Right lobe of liver (tissue), 6 donors: ENCODE data around the gene SYP. TPM values are rescaled to one million over a fixed set of nuclear protein-coding genes. Genes with fewer than 3 reads are reported as not detected.

ENCODE experiments used
- ATAC-seq, 4 donors: fragments of 200-7000 bp; cut with Tn5 transposase; one replicate each; pipeline ENCODE4 v1.9.1; 2020; ENCODE audit warnings: mild to moderate bottlenecking in 4 of 4, moderate library complexity in 4 of 4
- DNase-seq, 3 donors: peaks; one replicate each; pipeline ENCODE4 v3.0.0-alpha.2; 2020
- H3K27ac ChIP-seq, 3 donors: fragments of 200-600 bp; one replicate each; pipeline ENCODE4 v1.8.0; 2022
- H3K27me3 ChIP-seq, 2 donors: fragments of 200-600 bp; one replicate each; pipeline ENCODE4 v1.8.0; 2022
- H3K36me3 ChIP-seq, 4 donors: fragments of 200-600 bp; sonication (generic) in 1 of 4; one replicate each; pipeline versions ENCODE4 v1.5.1 to v1.8.0; 2017 to 2022; ENCODE audit warnings: control low read depth in 1 of 4
- H3K4me1 ChIP-seq, 4 donors: fragments of 200-600 bp; sonication (generic) in 1 of 4; one replicate each; pipeline versions ENCODE4 v1.5.1 to v1.8.0; 2017 to 2022; ENCODE audit warnings: control low read depth in 1 of 4
- H3K4me3 ChIP-seq, 3 donors: fragments of 200-600 bp; one replicate each; pipeline ENCODE4 v1.8.0; 2022
- H3K9me3 ChIP-seq, 4 donors: fragments of 200-600 bp; sonication (generic) in 1 of 4; one replicate each; pipeline versions ENCODE4 v1.5.1 to v1.8.0; 2017 to 2022; ENCODE audit warnings: control low read depth in 1 of 4
- POLR2A ChIP-seq: fragments of 450-650 bp; IDR thresholded peaks from one replicate; pipeline ENCODE4 v1.6.1; 2017; ENCODE audit warnings: antibody characterized with exemption, mild to moderate bottlenecking
- WGBS: methylation state at CpG from one replicate; pipeline ENCODE4 v1.1.6; 2018; ENCODE audit warnings: low coverage, low lambda C conversion rate; ENCODE audit not compliant: insufficient coverage; ENCODE audit errors: missing lambda C conversion rate; 5-methylcytosine and 5-hydroxymethylcytosine counted together
- intact Hi-C, 2 donors: fragments of 100-400 bp; cut with DNase I; formaldehyde crosslinking; loops; one replicate each; pipeline versions ENCODE4 v1.11.2 to v1.14.1; 2022
- total RNA-seq, 6 experiments: library from RNA; depleted of rRNA in 2 of 6; stranded (reverse); fragments of >200 nt in 2 of 6; fragmentation: NEBNext Ultra II Directional in 3 of 6; extraction: Animal tissue kit (Norgen Biotek cat#: 25700) in 3 of 6; gene quantifications; one replicate each; pipeline versions ENCODE4 v1.1.0 to v1.2.4, GENCODE V29; 2016 to 2023
- TF ChIP-seq, protein P1 (sequence below), 4 donors: fragments of 200-600 bp in 3 of 4; fragments of 450-650 bp in 1 of 4; IDR thresholded peaks; one replicate each; pipeline versions ENCODE4 v1.5.1 to v1.8.0; 2016 to 2022; ENCODE audit warnings: antibody characterized with exemption in 4 of 4, mild to moderate bottlenecking in 2 of 4
- donor health status: DM: no; HTN: yes; CAD: no.
- donor health status: DM: no; HTN: no; CAD: no.
- donor health status: DM: no; HTN: no; CAD: no.
- donor health status: DM: no; HTN: yes; CAD: no.
- donor health status: DM: no; HTN: yes; CAD: no.

Gene SYP
- total RNA-seq, 6 experiments from 2014 or later: 0.12 to 0.39 (median 0.27) TPM; not detected in 1

DNA sequence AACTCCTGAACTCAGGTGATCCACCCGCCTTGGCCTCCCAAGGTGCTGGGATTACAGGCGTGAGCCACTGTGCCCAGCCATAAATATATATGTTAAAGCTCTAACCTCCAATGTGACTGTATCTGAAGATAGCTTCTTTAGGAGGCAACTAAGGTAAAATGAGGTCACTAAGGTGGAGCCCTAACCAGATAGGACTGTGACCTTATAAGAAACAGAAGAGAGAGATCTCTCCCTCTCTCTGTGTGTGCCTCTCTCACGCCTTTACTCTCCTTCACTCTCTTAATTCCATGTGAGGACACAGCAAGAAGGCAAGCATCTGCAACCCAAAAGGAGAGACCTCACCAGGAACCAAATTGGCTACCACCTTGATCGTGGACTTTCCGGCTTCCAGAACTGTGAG, 38.4 kb downstream of the SYP start:
- no peak overlapping the region for H3K4me3 ChIP-seq
- 52% methylated on average over 5 of the region's 5 CpGs for WGBS
- H3K4me1 ChIP-seq: peaks cover 0 to 11% (median 4%) of the 10 kb centered on the region in 4 donors
- no peak overlapping the region for H3K27ac ChIP-seq
- H3K36me3 ChIP-seq: no peaks in the 10 kb centered on the region
- TF ChIP-seq POLR2A: no peak
- TF ChIP-seq, protein P1, sequence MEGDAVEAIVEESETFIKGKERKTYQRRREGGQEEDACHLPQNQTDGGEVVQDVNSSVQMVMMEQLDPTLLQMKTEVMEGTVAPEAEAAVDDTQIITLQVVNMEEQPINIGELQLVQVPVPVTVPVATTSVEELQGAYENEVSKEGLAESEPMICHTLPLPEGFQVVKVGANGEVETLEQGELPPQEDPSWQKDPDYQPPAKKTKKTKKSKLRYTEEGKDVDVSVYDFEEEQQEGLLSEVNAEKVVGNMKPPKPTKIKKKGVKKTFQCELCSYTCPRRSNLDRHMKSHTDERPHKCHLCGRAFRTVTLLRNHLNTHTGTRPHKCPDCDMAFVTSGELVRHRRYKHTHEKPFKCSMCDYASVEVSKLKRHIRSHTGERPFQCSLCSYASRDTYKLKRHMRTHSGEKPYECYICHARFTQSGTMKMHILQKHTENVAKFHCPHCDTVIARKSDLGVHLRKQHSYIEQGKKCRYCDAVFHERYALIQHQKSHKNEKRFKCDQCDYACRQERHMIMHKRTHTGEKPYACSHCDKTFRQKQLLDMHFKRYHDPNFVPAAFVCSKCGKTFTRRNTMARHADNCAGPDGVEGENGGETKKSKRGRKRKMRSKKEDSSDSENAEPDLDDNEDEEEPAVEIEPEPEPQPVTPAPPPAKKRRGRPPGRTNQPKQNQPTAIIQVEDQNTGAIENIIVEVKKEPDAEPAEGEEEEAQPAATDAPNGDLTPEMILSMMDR (IDR thresholded peaks at IDR 0.05): no peak
- no peak for DNase-seq
- no peaks in the 10 kb centered on the region for H3K9me3 ChIP-seq
- intact Hi-C loops: no loop called here
- no peak for ATAC-seq
- no peaks in the 10 kb centered on the region for H3K27me3 ChIP-seq

DNA sequence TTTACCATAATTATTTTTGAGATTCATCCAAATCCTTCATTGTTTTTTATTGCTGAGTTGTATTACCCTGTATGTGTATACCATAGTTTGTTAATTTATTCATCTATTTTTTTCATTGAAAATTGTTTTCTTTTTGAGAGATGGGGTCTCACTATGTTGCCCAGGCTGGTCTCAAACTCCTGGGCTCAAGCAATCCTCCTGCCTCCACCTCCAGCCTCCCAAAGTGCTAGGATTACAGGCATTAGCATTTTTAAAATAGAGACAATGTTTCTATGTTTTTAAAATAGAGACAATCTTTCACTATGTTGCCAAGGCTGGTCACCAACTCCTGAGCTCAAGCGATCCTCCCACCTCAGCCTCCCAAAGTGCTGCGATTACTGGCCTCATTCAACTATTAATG, 39.1 kb downstream of the SYP start:
- H3K9me3 ChIP-seq: no peaks in the 10 kb centered on the region
- TF ChIP-seq POLR2A: no peak
- TF ChIP-seq, protein P1 (IDR thresholded peaks at IDR 0.05): no peak
- no peak for ATAC-seq
- H3K4me1 ChIP-seq: peaks cover 0 to 11% (median 4%) of the 10 kb centered on the region in 4 donors
- H3K36me3 ChIP-seq: no peaks in the 10 kb centered on the region
- H3K4me3 ChIP-seq: no peak overlapping the region
- H3K27me3 ChIP-seq: no peaks in the 10 kb centered on the region
- no peak overlapping the region for H3K27ac ChIP-seq
- intact Hi-C loops: no loop called here
- WGBS: 66% methylated on average over 2 of the region's 2 CpGs
- no peak for DNase-seq

DNA sequence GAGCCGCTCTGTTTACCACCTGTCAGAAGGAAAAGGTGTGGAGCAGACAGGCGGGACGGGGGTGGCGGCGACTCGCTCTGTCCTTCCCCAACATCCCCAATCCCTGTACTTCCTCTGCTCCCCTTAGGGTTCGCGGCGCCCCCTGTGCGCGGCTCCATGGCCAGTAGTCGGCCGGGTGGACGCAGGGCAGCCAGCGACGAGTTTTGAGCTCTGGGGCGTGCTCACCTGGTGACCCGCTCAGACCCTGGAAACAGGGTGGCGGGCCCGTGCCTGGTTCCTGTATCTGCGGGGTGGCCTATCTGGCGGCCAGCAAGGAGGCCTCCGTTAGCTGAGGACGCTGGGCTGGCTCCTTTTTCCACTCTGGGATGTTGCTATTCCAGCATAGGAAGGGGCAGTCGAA, 42.8 kb downstream of the SYP start:
- intact Hi-C loops: no loop called here
- Histone ChIP-seq H3K27ac (no peak overlapping the region), H3K9me3 (no peaks in the 10 kb centered on the region), H3K4me3 (no peak overlapping the region), H3K4me1 (peaks cover 0 to 11% (median 4%) of the 10 kb centered on the region in 4 donors), H3K36me3 (no peaks in the 10 kb centered on the region), H3K27me3 (no peaks in the 10 kb centered on the region)
- DNase-seq: peak in 1 of 3 donors; percentile 55
- ATAC-seq: no peak
- TF ChIP-seq, protein P1 (IDR thresholded peaks at IDR 0.05): no peak
- no peak for TF ChIP-seq POLR2A
- WGBS: no CpG with 5 or more reads among the region's 25 CpGs

DNA sequence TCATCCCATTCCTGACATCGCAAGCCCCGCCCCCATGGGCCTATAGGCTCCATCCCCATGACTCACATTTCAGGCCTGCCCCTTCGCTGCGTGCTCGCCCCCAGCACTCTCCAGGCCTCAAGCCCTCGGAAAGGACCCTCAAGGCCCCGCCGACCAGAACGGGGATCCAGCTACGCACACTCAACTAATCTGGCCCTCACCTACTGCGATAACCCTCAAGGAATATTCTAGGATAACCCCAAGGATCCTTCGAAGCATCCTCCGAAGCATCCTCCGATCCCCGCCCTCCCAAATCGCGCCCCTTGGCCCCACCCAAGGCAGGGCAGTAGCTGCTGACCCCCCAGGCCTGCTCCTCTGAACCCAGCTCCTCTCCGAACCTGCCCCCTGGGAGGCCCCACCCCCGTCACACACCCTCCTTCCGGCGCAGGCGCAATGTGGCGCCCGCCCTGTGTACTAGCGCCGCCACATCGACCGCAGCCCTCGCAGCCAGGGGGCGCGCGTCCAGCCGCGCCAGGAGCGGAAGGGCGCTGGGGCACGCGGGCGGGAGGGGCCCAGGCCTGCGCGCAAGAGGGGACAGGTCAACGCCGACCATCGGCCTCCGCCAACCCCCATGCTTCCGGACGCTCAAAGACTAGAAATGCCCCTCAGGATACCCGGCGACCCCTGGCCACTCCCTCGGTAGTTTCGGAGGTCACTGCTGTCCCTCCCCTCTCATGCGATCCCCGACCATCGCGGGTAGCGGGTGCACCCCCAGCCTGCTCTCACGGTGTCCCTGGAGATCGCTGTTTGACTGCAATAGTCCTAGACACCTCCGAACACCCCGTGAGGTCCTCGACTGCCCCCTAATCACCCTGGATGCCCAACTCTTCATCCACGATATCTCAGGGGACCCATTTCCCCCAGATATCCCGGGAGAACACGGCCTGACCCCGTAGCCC, 43.8 kb downstream of the SYP start:
- DNase-seq (peak; percentile 91 to 92 (median 91)), ATAC-seq (peak; percentile 94 to 97 (median 96))
- H3K27ac ChIP-seq: peak overlapping the region; percentile 68 to 86 (median 72)
- H3K4me1 ChIP-seq: peaks cover 0 to 11% (median 4%) of the 10 kb centered on the region in 4 donors
- no peaks in the 10 kb centered on the region for H3K27me3 ChIP-seq
- H3K9me3 ChIP-seq: no peaks in the 10 kb centered on the region
- 44% methylated on average over 24 of the region's 65 CpGs for WGBS
- H3K36me3 ChIP-seq: no peaks in the 10 kb centered on the region
- peak overlapping the region; percentile 44 to 61 (median 56) for H3K4me3 ChIP-seq
- intact Hi-C loops: no loop called here
- TF ChIP-seq POLR2A: peak; percentile 26
- TF ChIP-seq, protein P1 (IDR thresholded peaks at IDR 0.05): peak; percentile 61 to 83 (median 70)
